ENCODE data around the gene SDK1. TPM values are rescaled to one million over a fixed set of nuclear protein-coding genes. Genes with fewer than 3 reads are reported as not detected.

SDK1 gene
- total and polyA plus RNA-seq, 10 of the 15 experiments (the other 5 are each of a cell fraction or from before 2014, with no cell fraction given): 0.14 to 0.33 TPM; not detected in 8

GRCh38 chr7:4000934-4001333 is 699.9 kb downstream of the SDK1 start (continued):
- TF ChIP-seq SIN3A (IDR thresholded peaks at IDR 0.05; ENCODE audit: low read depth, low read length): no peak

- Histone ChIP-seq H3K4me1 (ENCODE audit: control insufficient read depth, insufficient read depth, low read length) (no peaks in the 10 kb centered on the region), H3K9me3 (replicated peaks; ENCODE audit: control insufficient read depth, insufficient read depth, low read length) (no peaks in the 10 kb centered on the region; the same call in 2 of the 3 replicates), H3K36me3 (ENCODE audit: control insufficient read depth in 2 of 2, insufficient read depth in 2 of 2, low read length in 1 of 2) (no peaks in the 10 kb centered on the region), H3K9ac (ENCODE audit: control insufficient read depth, insufficient read depth, low read length) (no peak overlapping the region), H2AFZ (ENCODE audit: control insufficient read depth, low read depth, low read length) (no peak overlapping the region), H3K4me2 (ENCODE audit: control insufficient read depth, insufficient read depth) (no peak overlapping the region), H4K20me1 (ENCODE audit: control insufficient read depth, insufficient read depth) (no peaks in the 10 kb centered on the region), H3K27ac (ENCODE audit: control insufficient read depth, insufficient read depth) (no peak overlapping the region), H3K4me3 (no peak overlapping the region), H3K27me3 (replicated peaks in 1 of 2; ENCODE audit: control insufficient read depth in 2 of 2, insufficient read depth in 2 of 2, low read length in 1 of 2) (no peaks in the 10 kb centered on the region), H3K79me2 (ENCODE audit: control insufficient read depth, insufficient read depth, low read length) (no peaks in the 10 kb centered on the region)
- ChIA-PET CTCF (no interaction called here), POLR2A (no interaction called here), SMC1A (ENCODE audit: uncharacterized antibody, unreplicated experiment) (no interaction called here), RAD21 (ENCODE audit: unreplicated experiment) (no interaction called here)
- TF ChIP-seq YY1 (IDR thresholded peaks at IDR 0.05; ENCODE audit: low read depth, low read length) (no peak), SREBF2 (IDR thresholded peaks at IDR 0.05; ENCODE audit: low read length) (no peak), MLLT1 (IDR thresholded peaks at IDR 0.05) (no peak), CHD1 (IDR thresholded peaks at IDR 0.05; ENCODE audit: low read depth, low read length) (no peak), KDM1A (IDR thresholded peaks at IDR 0.05; ENCODE audit: borderline replicate concordance) (no peak), NR2C1 (IDR thresholded peaks at IDR 0.05) (no peak), ZBED1 (IDR thresholded peaks at IDR 0.05; ENCODE audit: borderline replicate concordance) (no peak), NFYB (IDR thresholded peaks at IDR 0.05; ENCODE audit: insufficient read depth, low read depth, low read length) (no peak), MTA3 (IDR thresholded peaks at IDR 0.05; ENCODE audit: borderline replicate concordance, low read length) (no peak), RAD21 (IDR thresholded peaks at IDR 0.05; ENCODE audit: insufficient read depth, low read depth, low read length) (no peak)
- 8% methylated on average over 4 of the region's 4 CpGs for WGBS (ENCODE audit: insufficient coverage, insufficient replicate concordance, low lambda C conversion rate, missing lambda C conversion rate)
- no peak for FAIRE-seq
- in situ Hi-C loops (cut with MboI): no loop called here
- no TSS peak for BruUV-seq (replicated peaks)
- no peak for DNase-seq (ENCODE audit: low read depth, low spot score)
- intact Hi-C loops (cut with micrococcal nuclease; ENCODE audit: unreplicated experiment): no loop called here
- no peak for ATAC-seq
These were observed 700.7 kb downstream of the SDK1 start for GRCh38 chr7:4001742-4002141.

Measured in GM12878 (cell line).